Esophagus muscularis mucosa (tissue), 4 donors: ENCODE data around the gene TCERG1L.

Experiments
- EP300 ChIP-seq: sonication (generic); formaldehyde crosslinking; IDR thresholded peaks from one replicate; pipeline ENCODE4 v1.6.1; 2017; ENCODE audit warnings: antibody characterized with exemption
- POLR2A ChIP-seq: fragments of 450-650 bp; IDR thresholded peaks from one replicate; pipeline ENCODE4 v1.6.1; 2017; ENCODE audit warnings: antibody characterized with exemption, moderate library complexity, mild to moderate bottlenecking, low read depth
- POLR2AphosphoS5 ChIP-seq, 2 donors: sonication (generic); formaldehyde crosslinking; IDR thresholded peaks; one replicate each; pipeline ENCODE4 v1.6.1; 2017; ENCODE audit warnings: antibody characterized with exemption in 2 of 2
- TF ChIP-seq, protein P1 (sequence below), 3 experiments: fragments of 200-600 bp in 2 of 3; fragments of 450-650 bp in 1 of 3; sonication (generic) in 2 of 3; IDR thresholded peaks; one replicate each; pipeline ENCODE4 v1.5.1; 2017 to 2019; ENCODE audit warnings: antibody characterized with exemption in 3 of 3, mild to moderate bottlenecking in 2 of 3, moderate library complexity in 1 of 3

GRCh38 chr10:131355056-131355455, 43.5 kb upstream of the TCERG1L start:
- TF ChIP-seq, protein P1, sequence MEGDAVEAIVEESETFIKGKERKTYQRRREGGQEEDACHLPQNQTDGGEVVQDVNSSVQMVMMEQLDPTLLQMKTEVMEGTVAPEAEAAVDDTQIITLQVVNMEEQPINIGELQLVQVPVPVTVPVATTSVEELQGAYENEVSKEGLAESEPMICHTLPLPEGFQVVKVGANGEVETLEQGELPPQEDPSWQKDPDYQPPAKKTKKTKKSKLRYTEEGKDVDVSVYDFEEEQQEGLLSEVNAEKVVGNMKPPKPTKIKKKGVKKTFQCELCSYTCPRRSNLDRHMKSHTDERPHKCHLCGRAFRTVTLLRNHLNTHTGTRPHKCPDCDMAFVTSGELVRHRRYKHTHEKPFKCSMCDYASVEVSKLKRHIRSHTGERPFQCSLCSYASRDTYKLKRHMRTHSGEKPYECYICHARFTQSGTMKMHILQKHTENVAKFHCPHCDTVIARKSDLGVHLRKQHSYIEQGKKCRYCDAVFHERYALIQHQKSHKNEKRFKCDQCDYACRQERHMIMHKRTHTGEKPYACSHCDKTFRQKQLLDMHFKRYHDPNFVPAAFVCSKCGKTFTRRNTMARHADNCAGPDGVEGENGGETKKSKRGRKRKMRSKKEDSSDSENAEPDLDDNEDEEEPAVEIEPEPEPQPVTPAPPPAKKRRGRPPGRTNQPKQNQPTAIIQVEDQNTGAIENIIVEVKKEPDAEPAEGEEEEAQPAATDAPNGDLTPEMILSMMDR (IDR thresholded peaks at IDR 0.05), result no peak
- TF ChIP-seq POLR2AphosphoS5 (IDR thresholded peaks at IDR 0.05) (no peak), POLR2A (no peak), EP300 (no peak)
